CD4-positive, alpha-beta T cell treated with Interleukin-17A for 4 hours (primary cell): Measurements from ENCODE around the gene CA14.
A peak's percentile ranks its signal among the peaks of the same experiment; 100 is the strongest.
"Not testable (repeated sequence)": the region's sequence is repeated elsewhere in the genome, so short reads cannot be mapped to it uniquely, and the experiment has no call there.

ENCODE experiments used
- DNase-seq: peaks from one replicate; pipeline ENCODE4 v3.0.0-alpha.2; 2020; ENCODE audit warnings: mixed read lengths

CA14 gene

GRCh38 chr1:150281758-150282557 is 24.4 kb downstream of the CA14 start, which contains the start of gene CIART:
Gene CIART (plus strand): TSS chr1:150282554. CDS start chr1:150283268, 714 bp downstream.
- peak; percentile 86 for DNase-seq

- peak; percentile 21 for DNase-seq
These were observed 25.0 kb downstream of the CA14 start for GRCh38 chr1:150282558-150282958.

- no peak for DNase-seq
These were observed 25.7 kb downstream of the CA14 start for GRCh38 chr1:150283260-150283659.

GRCh38 chr1:150288382-150288781 is 30.8 kb downstream of the CA14 start:
- no peak for DNase-seq

GRCh38 chr1:150288822-150289221 is 31.2 kb downstream of the CA14 start:
- DNase-seq: no peak

- DNase-seq: peak; percentile 84
These were observed 36.1 kb downstream of the CA14 start, which contains the start of gene MRPS21 for GRCh38 chr1:150293433-150294253. Gene MRPS21 (plus strand): TSS chr1:150293861. CDS start chr1:150294367, 506 bp downstream.

- DNase-seq: no peak
These were observed 37.9 kb downstream of the CA14 start for GRCh38 chr1:150295476-150295875.

- no peak for DNase-seq
These were observed 42.1 kb downstream of the CA14 start for GRCh38 chr1:150299716-150300115.

GRCh38 chr1:150302338-150302737 is 44.8 kb downstream of the CA14 start:
- no peak for DNase-seq

- no peak for DNase-seq
These were observed 45.3 kb downstream of the CA14 start for GRCh38 chr1:150302902-150303301.

- DNase-seq: not testable (repeated sequence)
These were observed 51.0 kb downstream of the CA14 start for GRCh38 chr1:150308585-150308984.

- DNase-seq: no peak
These were observed 52.4 kb downstream of the CA14 start for GRCh38 chr1:150309758-150310508.

GRCh38 chr1:150311762-150312161 is 54.2 kb downstream of the CA14 start:
- DNase-seq: no peak
